ENCODE measurements around the gene ARPP19. TPM values are rescaled to one million over a fixed set of nuclear protein-coding genes. Genes with fewer than 3 reads are reported as not detected.

Gene ARPP19
- total RNA-seq, 3 donors from 2014 or later (not counting 1 experiment from before 2014, with no cell fraction given), result 110 to 147 (median 121) TPM

DNA sequence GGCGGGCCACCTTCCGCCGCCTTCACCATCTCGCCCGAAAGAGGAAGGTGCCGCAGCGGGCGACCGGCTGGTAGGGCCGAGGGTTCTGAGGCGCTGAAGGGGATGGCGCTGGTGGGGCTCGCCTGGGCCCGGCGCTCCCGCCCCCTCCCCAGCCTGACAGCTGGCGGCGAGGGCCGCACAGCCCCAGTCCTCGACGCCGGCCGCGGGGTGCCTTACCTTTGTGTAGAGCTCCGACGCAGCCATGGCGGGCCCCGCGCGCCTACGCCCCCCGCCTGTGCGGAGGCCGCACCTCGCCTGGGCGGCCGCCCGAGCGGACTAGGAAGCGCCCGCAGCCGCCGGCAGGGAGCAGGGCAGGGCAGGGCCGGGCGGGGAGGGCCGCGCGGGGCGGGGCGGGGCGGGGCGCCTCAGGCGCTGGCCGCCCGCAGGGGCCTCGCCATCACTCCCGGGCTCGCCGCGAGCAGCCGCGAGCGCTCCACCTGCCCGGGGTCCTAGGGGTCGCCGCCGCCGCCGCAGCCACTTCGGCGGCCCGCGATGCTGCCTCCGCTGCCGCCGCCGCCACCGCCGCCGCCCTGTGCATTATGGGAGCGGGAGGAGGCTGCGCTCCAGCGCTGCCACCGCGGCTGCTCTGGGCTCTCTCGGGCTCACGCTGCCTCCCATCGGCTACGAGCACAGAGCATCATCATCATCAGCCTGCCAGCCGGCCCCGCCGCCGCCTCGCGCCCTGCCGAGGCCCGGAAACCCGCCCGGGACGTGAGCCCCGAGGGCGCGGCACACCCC, 40.1 kb downstream of the ARPP19 start, which contains the start of gene MYO5A:
Gene MYO5A (minus strand): TSS at position 317 of the 777 bp plus-strand sequence. CDS start 74 bp downstream, at position 243.
- peak within 1 kb of the TSS; percentile 54 for H3K4me3 ChIP-seq (ENCODE audit: low read length)
- H3K9me3 ChIP-seq (ENCODE audit: control insufficient read depth, insufficient read depth, low read length), result no peaks in the 10 kb centered on the region
- TF ChIP-seq, protein P1, sequence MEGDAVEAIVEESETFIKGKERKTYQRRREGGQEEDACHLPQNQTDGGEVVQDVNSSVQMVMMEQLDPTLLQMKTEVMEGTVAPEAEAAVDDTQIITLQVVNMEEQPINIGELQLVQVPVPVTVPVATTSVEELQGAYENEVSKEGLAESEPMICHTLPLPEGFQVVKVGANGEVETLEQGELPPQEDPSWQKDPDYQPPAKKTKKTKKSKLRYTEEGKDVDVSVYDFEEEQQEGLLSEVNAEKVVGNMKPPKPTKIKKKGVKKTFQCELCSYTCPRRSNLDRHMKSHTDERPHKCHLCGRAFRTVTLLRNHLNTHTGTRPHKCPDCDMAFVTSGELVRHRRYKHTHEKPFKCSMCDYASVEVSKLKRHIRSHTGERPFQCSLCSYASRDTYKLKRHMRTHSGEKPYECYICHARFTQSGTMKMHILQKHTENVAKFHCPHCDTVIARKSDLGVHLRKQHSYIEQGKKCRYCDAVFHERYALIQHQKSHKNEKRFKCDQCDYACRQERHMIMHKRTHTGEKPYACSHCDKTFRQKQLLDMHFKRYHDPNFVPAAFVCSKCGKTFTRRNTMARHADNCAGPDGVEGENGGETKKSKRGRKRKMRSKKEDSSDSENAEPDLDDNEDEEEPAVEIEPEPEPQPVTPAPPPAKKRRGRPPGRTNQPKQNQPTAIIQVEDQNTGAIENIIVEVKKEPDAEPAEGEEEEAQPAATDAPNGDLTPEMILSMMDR (IDR thresholded peaks at IDR 0.05), result no peak
- WGBS (ENCODE audit: insufficient coverage), result under 1% methylated on average over 103 of the region's 103 CpGs
- peaks cover 21 to 28% of the 10 kb centered on the region in 2 donors for H3K4me1 Mint-ChIP-seq
- no peaks in the 10 kb centered on the region for H3K27me3 ChIP-seq (ENCODE audit: control insufficient read depth, insufficient read depth, low read length)
- H3K27ac ChIP-seq (ENCODE audit: low read length), result peak within 1 kb of the TSS; percentile 81
- peak within 1 kb of the TSS; percentile 68 to 79 for H3K27ac Mint-ChIP-seq
- peaks cover 16% of the 10 kb centered on the region for H3K4me1 ChIP-seq (ENCODE audit: control insufficient read depth, insufficient read depth, low read length)
- peaks cover 4 to 15% of the 10 kb centered on the region in 2 donors for H3K27me3 Mint-ChIP-seq (ENCODE audit: low read depth in 2 of 2)
- DNase-seq (peak; percentile 71 to 91), ATAC-seq (peak; percentile 84 to 91 (median 84))
- H3K36me3 Mint-ChIP-seq, result no peaks in the 10 kb centered on the region
- H3K4me3 Mint-ChIP-seq, result peak within 1 kb of the TSS; percentile 91
- no peaks in the 10 kb centered on the region for H3K36me3 ChIP-seq (ENCODE audit: control insufficient read depth, insufficient read depth, low read length)
- no peaks in the 10 kb centered on the region for H3K9me3 Mint-ChIP-seq
- intact Hi-C loops (cut with micrococcal nuclease), result loop anchor here (1.0 to 10.0 kb wide), 5 partner anchors 18 to 206 kb away; partner anchors contain the start of gene ATOSA

DNA sequence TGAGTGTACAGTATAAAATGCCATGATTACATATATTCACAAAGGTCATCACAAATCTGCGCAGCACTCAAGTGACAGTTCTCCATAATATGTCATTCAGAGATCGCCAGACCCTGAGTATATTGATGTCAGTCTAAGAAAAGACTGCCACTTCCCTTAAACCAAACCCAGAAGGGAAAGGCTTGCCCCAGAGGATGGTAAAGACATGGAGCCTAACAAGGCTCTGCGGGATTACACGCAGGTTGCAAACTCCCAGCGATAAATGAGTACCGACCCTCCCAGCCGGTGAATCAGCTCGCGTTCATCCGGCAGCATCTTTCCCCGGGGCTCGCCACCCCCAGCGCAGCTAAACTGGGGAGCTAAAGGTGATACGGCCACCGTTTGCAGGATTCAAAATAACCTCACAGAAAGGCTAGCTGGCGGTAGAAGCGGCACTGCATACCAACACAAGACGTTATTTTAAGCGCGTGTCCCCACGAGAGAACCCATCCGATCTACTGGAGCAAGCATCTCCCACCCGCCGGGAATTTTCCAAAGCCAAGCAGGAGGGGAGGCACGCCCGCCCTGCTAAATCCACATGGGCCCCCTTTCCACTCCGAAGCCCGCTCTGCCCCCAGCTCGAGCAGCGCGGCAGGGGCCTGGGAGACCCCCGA, 40.8 kb downstream of the ARPP19 start:
- H3K4me3 Mint-ChIP-seq, result peak overlapping the region; percentile 91
- Histone ChIP-seq H3K4me3 (ENCODE audit: low read length) (peak overlapping the region; percentile 54), H3K4me1 (ENCODE audit: control insufficient read depth, insufficient read depth, low read length) (peaks cover 16% of the 10 kb centered on the region), H3K27ac (ENCODE audit: low read length) (peak overlapping the region; percentile 44), H3K9me3 (ENCODE audit: control insufficient read depth, insufficient read depth, low read length) (no peaks in the 10 kb centered on the region), H3K27me3 (ENCODE audit: control insufficient read depth, insufficient read depth, low read length) (no peaks in the 10 kb centered on the region), H3K36me3 (ENCODE audit: control insufficient read depth, insufficient read depth, low read length) (no peaks in the 10 kb centered on the region)
- ATAC-seq (peak in 2 of 3 donors; percentile 2 to 3), DNase-seq (peak; percentile 25 to 57)
- no peaks in the 10 kb centered on the region for H3K9me3 Mint-ChIP-seq
- TF ChIP-seq, protein P1 (IDR thresholded peaks at IDR 0.05), result no peak
- 3% methylated on average over 32 of the region's 32 CpGs for WGBS (ENCODE audit: insufficient coverage)
- no peaks in the 10 kb centered on the region for H3K36me3 Mint-ChIP-seq
- peaks cover 24 to 33% of the 10 kb centered on the region in 2 donors for H3K4me1 Mint-ChIP-seq
- intact Hi-C loops (cut with micrococcal nuclease), result loop anchor here (2.0 to 10.0 kb wide), 3 partner anchors 45 to 207 kb away; partner anchors contain the start of gene ATOSA
- H3K27ac Mint-ChIP-seq, result peak overlapping the region; percentile 68 to 79
- H3K27me3 Mint-ChIP-seq (ENCODE audit: low read depth in 2 of 2), result peaks cover under 1 to 15% of the 10 kb centered on the region in 2 donors

DNA sequence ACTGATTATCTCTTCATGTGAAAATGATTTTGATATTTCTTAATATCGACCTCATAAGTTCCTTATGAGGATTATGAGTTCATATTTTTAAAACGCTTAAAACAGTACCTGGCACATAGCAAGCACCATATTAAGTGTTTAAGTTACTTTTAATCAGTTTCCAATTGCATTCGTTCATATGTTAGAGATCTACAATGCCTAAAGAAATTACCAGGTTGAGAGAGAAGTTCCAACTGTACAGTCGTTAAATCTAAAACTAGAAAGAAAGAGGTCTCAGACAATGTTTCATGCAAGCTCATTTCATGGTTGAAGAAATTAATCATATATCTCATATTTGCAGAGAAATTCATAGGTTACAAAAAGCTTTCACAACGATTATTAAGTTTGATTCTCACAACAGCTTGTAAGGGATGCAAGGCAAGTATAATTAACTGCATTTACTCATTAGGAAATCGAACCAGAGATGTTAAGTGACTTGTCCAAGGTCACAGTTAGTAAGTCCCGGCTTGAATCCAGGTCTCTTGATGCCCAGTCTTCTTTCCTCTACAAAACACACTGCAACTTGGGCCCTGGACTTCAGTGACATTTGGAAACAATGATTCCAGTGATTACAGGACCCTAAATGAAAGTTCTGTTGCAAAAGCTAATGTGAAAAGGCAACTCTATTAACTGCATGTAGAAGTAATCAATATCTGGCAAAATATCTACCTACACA, 41.5 kb downstream of the ARPP19 start:
- Mint-ChIP-seq H3K36me3 (no peaks in the 10 kb centered on the region), H3K4me3 (peak overlapping the region; percentile 91), H3K9me3 (no peaks in the 10 kb centered on the region), H3K27me3 (ENCODE audit: low read depth in 2 of 2) (peaks cover 0 to 13% of the 10 kb centered on the region in 2 donors), H3K4me1 (peaks cover 26 to 36% of the 10 kb centered on the region in 2 donors), H3K27ac (peak overlapping the region in 1 of 2 donors; percentile 79)
- Histone ChIP-seq H3K4me3 (ENCODE audit: low read length) (no peak overlapping the region), H3K9me3 (ENCODE audit: control insufficient read depth, insufficient read depth, low read length) (no peaks in the 10 kb centered on the region), H3K36me3 (ENCODE audit: control insufficient read depth, insufficient read depth, low read length) (no peaks in the 10 kb centered on the region), H3K27ac (ENCODE audit: low read length) (no peak overlapping the region), H3K27me3 (ENCODE audit: control insufficient read depth, insufficient read depth, low read length) (no peaks in the 10 kb centered on the region), H3K4me1 (ENCODE audit: control insufficient read depth, insufficient read depth, low read length) (peaks cover 16% of the 10 kb centered on the region)
- DNase-seq, result no peak
- intact Hi-C loops (cut with micrococcal nuclease), result loop anchor here (10.0 kb wide), 1 partner anchor 207 kb away; no protein-coding TSS in a partner anchor
- no peak for ATAC-seq
- WGBS (ENCODE audit: insufficient coverage), result 87% methylated on average over 5 of the region's 7 CpGs
- TF ChIP-seq, protein P1 (IDR thresholded peaks at IDR 0.05), result no peak
